K562 (cell line): ENCODE results near the gene RTBDN.

Source experiments
- BACH1 ChIP-seq: fragments of 200-800 bp; sonication (Bioruptor generic); IDR thresholded peaks from 2 replicates; pipeline ENCODE4 v1.6.1; 2016; ENCODE audit warnings: missing genetic modification characterization, missing compliant biosample characterization
- CTCF ChIP-seq, 3 experiments: IDR thresholded peaks in 2 of 3; conservative IDR thresholded peaks in 1 of 3; 2 replicates each; pipeline ENCODE4 v1.5.1; 2011 to 2012; ENCODE audit warnings: low read length in 3 of 3, mild to moderate bottlenecking in 3 of 3, control low read depth in 2 of 3, improper control_type of control experiment in 1 of 3, inconsistent platforms in 1 of 3, low read depth in 1 of 3, mixed read lengths in 1 of 3, moderate library complexity in 1 of 3; ENCODE audit not compliant: insufficient read depth in 2 of 3
- ELF4 ChIP-seq: fragments of 450-650 bp; formaldehyde crosslinking; IDR thresholded peaks from 2 replicates; pipeline ENCODE4 v1.4.0; 2022; ENCODE audit warnings: missing genetic modification characterization
- ELK1 ChIP-seq: sonication (generic); formaldehyde crosslinking; IDR thresholded peaks from 2 replicates; pipeline ENCODE4 v1.8.1; 2022; ENCODE audit warnings: missing genetic modification reagents
- EZH2 ChIP-seq: IDR thresholded peaks from 2 replicates; pipeline ENCODE4 v1.6.1; 2012; ENCODE audit warnings: low read depth, mild to moderate bottlenecking, inconsistent platforms, low read length, borderline replicate concordance
- LEF1 ChIP-seq: fragments of 450-650 bp; IDR thresholded peaks from 2 replicates; pipeline ENCODE4 v1.6.1; 2016; ENCODE audit warnings: mild to moderate bottlenecking
- MAFK ChIP-seq: IDR thresholded peaks from 2 replicates; pipeline ENCODE4 v1.6.1; 2011; ENCODE audit warnings: low read length, improper control_type of control experiment
- NCOA4 ChIP-seq: fragments of 450-650 bp; IDR thresholded peaks from 2 replicates; pipeline ENCODE4 v1.6.1; 2018; ENCODE audit warnings: mild to moderate bottlenecking; ENCODE audit not compliant: partially characterized antibody
- RAD51 ChIP-seq: fragments of 450-650 bp; IDR thresholded peaks from 2 replicates; pipeline ENCODE4 v1.7.1; 2016; ENCODE audit warnings: low read depth, mild to moderate bottlenecking, borderline replicate concordance
- SAP30 ChIP-seq: fragments of 200-600 bp; sonication (generic); IDR thresholded peaks from 2 replicates; pipeline ENCODE4 v1.6.1; 2012; ENCODE audit warnings: borderline replicate concordance, low read depth, mild to moderate bottlenecking, moderate library complexity, low read length, control low read depth, inconsistent platforms; ENCODE audit not compliant: insufficient read depth, poor library complexity, severe bottlenecking
- TAF15 ChIP-seq: fragments of 200-400 bp; formaldehyde crosslinking; IDR thresholded peaks from 2 replicates; pipeline ENCODE4 v1.6.1; 2017; ENCODE audit warnings: mild to moderate bottlenecking, low read depth, low read length, moderate library complexity
- XRCC5 ChIP-seq: fragments of 200-400 bp; formaldehyde crosslinking; IDR thresholded peaks from 2 replicates; pipeline ENCODE4 v1.6.1; 2017; ENCODE audit warnings: low read depth, mild to moderate bottlenecking, low read length
- ZNF511 ChIP-seq: sonication (generic); formaldehyde crosslinking; IDR thresholded peaks from 2 replicates; pipeline ENCODE4 v1.8.0; 2022; ENCODE audit warnings: mild to moderate bottlenecking, missing genetic modification reagents

- TF ChIP-seq CTCF (IDR thresholded peaks at IDR 0.05 in 2 of 3, conservative IDR thresholded peaks at IDR 0.05 in 1 of 3; ENCODE audit: insufficient read depth in 2 of 3, low read depth in 1 of 3, low read length in 3 of 3) (peak; percentile 33 to 58 (median 40); a peak in 4 of 6 replicates), ELF4 (CRISPR knock-in tag) (no peak), TAF15 (no peak), BACH1 (tag) (no peak), SAP30 (peak; percentile 28), ELK1 (no peak), LEF1 (no peak), ZNF511 (CRISPR knock-in tag) (peak; percentile 63; the same call in 1 of the 2 replicates), XRCC5 (no peak), NCOA4 (no peak), RAD51 (no peak), MAFK (no peak), EZH2 (no peak)
Measured at GRCh38 chr19:12779162-12779993, 55.0 kb downstream of the RTBDN start.
